NCI-H187 treated with DMSO at 0.1 percent for 48 hours (cell line): Measurements from ENCODE around the gene NR2C1.
"Not testable (repeated sequence)": the region's sequence is repeated elsewhere in the genome, so short reads cannot be mapped to it uniquely, and the experiment has no call there.

ENCODE experiments used
- DNase-seq: peaks from one replicate; lab custom pipeline; 2025; lab: John Stamatoyannopoulos, UW

Gene NR2C1

GRCh38 chr12:95072900-95073697 is at the start of gene NR2C1:
TSS of gene NR2C1 (minus strand) at chr12:95073618. CDS start at chr12:95067384, 6,234 bp downstream.
- peak; percentile 84 for DNase-seq

- DNase-seq = no peak
Measured at GRCh38 chr12:95118788-95119179, 45.4 kb upstream of the NR2C1 start.

- no peak for DNase-seq
Measured at GRCh38 chr12:95118138-95118787, 44.8 kb upstream of the NR2C1 start.

- peak; percentile 12 for DNase-seq
Measured at GRCh38 chr12:95117178-95117599, 43.8 kb upstream of the NR2C1 start.

- DNase-seq = no peak
Measured at GRCh38 chr12:95116773-95117172, 43.4 kb upstream of the NR2C1 start.

GRCh38 chr12:95116341-95116740 is 42.9 kb upstream of the NR2C1 start:
- no peak for DNase-seq

- DNase-seq = no peak
Measured at GRCh38 chr12:95115641-95116040, 42.2 kb upstream of the NR2C1 start.

- no peak for DNase-seq
Measured at GRCh38 chr12:95114766-95115405, 41.5 kb upstream of the NR2C1 start.

- DNase-seq = no peak
Measured at GRCh38 chr12:95107362-95107761, 33.9 kb upstream of the NR2C1 start.

GRCh38 chr12:95105540-95105939 is 32.1 kb upstream of the NR2C1 start:
- no peak for DNase-seq

GRCh38 chr12:95104919-95105452 is 31.6 kb upstream of the NR2C1 start:
- no peak for DNase-seq

- peak; percentile 88 for DNase-seq
Measured at GRCh38 chr12:95102916-95103671, 29.7 kb upstream of the NR2C1 start.

GRCh38 chr12:95101957-95102356 is 28.5 kb upstream of the NR2C1 start:
- DNase-seq = not testable (repeated sequence)

- no peak for DNase-seq
Measured at GRCh38 chr12:95100264-95101190, 27.1 kb upstream of the NR2C1 start.

GRCh38 chr12:95099270-95099790 is 25.9 kb upstream of the NR2C1 start:
- DNase-seq = no peak

- DNase-seq = no peak
Measured at GRCh38 chr12:95096852-95097251, 23.4 kb upstream of the NR2C1 start.

- DNase-seq = no peak
Measured at GRCh38 chr12:95096378-95096777, 23.0 kb upstream of the NR2C1 start.

- DNase-seq = not testable (repeated sequence)
Measured at GRCh38 chr12:95095866-95096265, 22.4 kb upstream of the NR2C1 start.

- DNase-seq = no peak
Measured at GRCh38 chr12:95089462-95089861, 16.0 kb upstream of the NR2C1 start.

- DNase-seq = no peak
Measured at GRCh38 chr12:95088379-95088778, 15.0 kb upstream of the NR2C1 start.

GRCh38 chr12:95085612-95086011 is 12.2 kb upstream of the NR2C1 start:
- no peak for DNase-seq
